HG02798 (cell line): ENCODE measurements around the gene INCENP.

ENCODE experiments used
- ATAC-seq: cut with Tn5 transposase; IDR thresholded peaks from one replicate; pipeline ENCODE4 v1.9.1; 2021; ENCODE audit warnings: mild to moderate bottlenecking; ENCODE audit not compliant: unreplicated experiment, poor library complexity

INCENP gene

DNA sequence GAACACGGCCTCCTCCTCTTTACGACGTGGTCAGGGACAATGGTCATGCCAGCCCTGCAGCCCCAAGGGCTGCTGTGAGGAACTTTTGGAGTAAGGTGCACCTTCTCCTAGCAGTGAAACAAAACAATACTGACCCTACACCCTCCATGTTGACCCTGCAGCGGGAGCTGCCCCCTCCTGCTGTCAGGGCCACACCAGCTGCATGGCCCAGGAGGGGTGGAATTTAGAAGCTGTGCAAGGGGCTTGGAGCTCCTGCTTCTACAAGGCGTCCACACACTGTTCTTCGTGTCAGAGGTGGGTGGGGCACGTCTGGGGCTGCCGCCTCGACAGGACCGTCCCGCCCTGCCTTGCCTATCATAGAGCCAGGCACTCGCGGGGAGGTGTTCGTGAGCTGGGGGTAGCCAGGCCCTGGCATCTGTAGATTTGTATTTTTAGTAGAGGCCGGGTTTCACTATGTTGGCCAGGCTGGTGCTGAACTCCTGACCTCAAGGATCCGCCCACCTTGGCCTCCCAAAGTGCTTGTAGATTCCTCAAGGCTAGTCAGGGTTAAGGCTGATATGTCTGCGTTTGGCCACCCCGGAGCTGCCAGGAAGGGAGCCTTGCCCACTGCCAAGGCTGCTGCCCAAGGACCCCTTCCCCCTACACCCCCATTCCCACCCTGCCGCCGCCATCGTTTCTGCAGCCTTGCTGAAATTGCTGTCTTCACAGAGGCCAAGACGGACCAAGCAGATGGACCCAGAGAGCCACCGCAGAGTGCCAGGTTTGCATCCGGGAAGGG is 15.9 kb downstream of the INCENP start:
- ATAC-seq = no peak

DNA sequence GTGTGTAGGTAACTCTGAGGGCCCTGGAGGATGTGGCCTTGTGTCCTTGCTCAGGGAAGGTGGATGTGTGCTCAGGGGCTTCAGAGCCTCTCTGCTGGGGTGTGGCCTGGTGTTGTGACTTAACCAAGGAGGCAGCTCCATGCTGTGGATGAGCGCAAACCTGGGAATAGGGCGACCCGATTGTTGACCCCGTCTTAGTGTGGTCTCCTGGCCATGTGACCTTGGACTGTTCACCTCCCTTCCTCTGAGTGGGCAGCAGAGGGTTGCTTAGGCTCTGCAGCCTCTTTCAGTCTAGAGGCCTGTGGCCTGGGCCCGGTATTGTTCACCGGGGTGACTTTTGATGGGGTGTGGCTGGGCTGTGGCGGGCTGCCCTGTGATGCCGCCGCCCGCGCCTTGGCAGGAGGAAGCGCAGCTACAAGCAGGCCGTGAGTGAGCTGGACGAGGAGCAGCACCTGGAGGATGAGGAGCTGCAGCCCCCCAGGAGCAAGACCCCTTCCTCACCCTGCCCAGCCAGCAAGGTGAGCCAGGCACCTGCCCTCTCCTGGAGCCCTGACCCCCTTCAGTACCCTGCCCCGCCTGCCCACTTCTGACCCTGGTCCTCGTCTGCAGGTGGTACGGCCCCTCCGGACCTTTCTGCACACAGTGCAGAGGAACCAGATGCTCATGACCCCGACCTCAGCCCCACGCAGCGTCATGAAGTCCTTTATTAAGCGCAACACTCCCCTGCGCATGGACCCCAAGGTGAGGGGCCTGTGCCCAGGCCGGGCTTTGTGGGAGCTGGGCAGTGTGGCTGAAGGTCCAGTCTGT is 16.7 kb downstream of the INCENP start:
- no peak for ATAC-seq

DNA sequence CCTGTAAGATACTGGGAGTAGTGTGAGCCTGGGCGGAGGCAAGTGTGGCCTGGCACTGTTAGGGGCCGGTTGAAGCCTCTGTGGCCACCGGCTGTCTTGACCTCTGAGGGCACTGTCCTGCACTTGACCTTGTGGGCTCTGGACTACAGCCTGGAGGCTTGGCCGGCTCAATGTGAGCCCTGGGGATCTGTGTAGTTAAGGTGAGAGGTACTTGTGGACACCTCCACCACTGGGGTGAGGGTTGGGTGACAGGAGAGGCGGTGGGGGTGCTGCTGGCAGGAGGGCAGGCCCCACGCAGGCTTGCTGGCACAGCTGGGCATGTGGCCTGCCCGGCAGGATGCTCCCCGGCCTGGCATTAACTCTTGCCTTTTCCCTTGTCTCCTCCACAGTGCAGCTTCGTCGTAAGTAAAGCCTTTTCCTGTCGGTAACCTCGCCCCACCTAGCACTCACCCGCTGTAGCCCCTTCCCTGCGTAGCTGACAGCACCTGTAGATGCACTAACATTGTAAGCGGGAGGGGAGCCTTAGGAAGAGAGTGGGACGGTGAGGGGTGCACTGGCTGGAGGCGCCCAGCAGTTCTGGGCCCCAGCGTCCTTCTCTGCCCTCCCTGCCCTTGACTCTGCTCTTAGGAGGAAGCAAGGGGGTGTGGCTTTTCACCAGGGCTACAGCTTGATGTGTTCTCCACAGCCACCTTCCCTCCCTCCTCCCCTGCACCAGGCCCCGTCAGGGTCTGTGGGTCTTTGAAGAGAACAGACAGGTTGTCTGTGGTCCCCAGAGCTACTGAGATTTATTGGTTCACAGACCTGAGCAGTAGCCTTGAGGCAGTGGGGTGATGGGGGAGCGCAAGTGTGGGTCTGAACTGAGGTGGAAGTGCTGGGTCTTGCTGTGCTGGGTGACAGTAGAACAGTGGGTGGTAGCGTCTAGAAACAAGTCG is 17.6 kb downstream of the INCENP start:
- ATAC-seq = no peak

DNA sequence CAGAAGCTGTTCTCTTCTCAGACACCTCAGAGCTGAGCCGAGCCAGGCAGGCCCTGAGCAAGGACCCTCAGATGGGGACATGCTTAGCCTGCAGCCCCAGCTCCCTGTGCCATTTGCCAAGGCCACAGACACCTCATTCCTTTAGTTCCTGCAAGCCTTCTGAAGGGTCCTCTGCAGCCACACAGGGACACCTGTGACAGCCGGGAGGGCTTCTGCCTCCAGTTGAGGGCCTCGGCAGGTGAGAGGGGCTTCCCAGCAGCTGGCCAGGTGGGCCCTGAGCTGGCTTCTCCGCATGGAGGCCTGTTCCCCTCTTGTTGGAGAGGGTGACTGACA is 18.2 kb downstream of the INCENP start:
- ATAC-seq = no peak

DNA sequence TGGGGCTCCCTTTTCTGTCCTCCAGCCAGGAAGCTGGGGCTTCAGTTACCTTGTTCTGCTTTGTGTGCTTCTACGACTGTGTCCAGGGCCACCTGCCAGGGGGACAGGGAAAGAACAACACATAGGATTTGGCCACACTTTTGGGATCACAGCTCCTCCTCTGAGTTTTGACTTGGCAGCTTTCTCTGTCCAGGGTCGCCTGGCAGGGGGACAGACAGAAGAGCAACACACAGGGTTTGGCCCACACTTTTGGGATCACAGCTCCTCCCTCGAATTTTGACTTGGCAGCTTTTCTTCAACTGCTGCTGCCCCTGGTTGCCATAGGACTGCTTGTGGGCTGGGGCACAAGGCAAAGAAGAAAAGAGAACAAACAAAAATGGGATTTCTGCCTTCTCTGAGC is 19.1 kb downstream of the INCENP start:
- no peak for ATAC-seq

DNA sequence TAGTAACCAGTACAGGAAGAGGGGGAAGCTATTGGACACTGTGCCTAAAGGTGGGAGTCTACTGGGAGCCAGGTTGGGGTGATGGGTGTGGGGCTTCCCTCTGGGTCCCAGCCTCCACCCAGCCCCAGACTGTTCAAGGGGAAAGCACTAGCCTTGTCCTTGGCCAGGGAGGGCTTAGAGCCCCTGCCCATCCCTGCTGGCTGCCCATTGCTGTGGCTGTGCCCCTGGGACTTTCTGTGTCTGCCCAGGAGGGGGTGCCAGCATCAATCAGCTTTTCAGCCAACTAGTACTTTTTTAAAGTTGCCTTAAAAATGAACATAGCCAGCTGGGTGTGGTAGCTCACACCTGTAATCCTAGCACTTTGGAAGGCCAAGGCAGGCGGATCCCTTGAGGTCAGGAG is 19.9 kb downstream of the INCENP start:
- no peak for ATAC-seq

DNA sequence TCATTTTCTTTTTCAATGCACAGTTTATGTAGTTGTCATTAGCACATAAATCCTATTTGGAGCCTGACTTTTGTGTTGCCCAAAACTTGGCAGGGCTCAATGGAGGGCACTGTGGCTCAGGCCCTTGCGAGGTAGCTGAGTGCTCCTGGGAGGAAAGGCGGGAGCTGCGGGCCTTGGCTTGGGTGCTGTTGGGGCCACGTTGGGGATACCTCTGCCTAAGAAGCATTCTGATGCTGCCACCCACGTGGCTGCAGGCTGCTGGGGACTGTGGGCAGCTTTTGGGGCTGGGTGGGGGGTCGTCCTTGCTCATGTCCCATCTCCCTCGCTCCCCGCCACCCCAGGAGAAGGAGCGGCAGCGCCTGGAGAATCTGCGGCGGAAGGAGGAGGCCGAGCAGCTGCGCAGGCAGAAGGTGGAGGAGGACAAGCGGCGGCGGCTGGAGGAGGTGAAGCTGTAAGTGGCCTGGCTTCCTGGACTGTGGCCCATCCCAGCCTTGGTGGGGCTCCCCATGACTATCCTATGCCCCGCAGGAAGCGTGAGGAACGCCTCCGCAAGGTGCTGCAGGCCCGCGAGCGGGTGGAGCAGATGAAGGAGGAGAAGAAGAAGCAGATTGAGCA is 20.9 kb downstream of the INCENP start:
- no peak for ATAC-seq

DNA sequence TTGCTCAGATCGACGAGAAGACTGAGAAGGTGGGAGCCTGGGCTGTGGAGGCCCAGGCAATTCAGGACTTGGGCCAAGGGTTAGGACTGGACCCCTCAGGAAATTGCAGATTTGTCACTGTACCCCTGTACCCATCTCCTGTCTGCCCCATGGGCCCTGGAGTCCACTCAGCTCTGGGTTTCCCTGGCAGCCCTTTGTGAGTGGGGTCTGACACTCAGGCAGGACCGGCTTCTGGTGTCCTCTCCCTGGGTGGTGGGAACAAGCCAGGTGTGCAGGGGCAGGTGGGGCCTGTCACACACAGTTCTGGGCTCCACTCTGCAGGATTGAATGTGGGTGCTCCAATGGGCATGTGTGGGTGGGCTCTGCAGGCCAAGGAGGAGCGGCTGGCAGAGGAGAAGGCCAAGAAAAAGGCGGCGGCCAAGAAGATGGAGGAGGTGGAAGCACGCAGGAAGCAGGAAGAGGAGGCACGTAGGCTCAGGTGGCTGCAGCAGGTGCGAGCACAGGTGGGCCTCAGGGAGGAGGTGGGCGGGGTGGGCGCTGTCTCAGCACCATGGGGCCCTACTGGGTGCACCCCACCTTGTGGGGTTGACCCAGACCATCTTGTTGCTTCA is 21.6 kb downstream of the INCENP start:
- ATAC-seq = no peak

DNA sequence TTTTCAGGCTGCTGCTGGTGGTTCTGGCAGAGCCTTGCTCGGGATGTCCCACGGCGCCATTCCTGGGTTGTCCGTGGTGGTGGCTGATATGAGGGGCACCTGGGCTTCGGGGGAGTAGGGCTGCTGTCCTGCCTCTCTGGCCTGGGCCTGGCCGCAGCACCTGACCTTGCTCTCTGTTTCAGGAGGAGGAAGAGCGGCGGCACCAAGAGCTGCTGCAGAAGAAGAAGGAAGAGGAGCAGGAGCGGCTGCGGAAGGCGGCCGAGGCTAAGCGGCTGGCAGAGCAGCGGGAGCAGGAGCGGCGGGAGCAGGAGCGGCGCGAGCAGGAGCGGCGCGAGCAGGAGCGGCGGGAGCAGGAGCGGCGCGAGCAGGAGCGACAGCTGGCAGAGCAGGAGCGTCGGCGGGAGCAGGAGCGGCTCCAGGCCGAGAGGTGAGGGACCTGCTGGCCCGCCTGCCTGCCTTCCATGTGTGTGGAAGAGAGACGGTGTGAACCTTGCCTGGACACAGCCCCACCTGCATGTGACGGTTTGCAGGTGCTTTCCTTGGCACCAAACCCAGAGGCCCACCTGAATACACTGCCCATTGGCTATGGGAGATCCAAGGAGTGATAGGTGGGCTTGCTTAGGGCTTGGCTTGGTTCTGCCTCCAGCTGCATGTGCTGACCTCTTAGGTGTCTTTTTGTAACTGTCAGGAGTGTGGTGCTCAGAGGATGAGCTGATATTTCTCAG is 22.8 kb downstream of the INCENP start:
- no peak for ATAC-seq

DNA sequence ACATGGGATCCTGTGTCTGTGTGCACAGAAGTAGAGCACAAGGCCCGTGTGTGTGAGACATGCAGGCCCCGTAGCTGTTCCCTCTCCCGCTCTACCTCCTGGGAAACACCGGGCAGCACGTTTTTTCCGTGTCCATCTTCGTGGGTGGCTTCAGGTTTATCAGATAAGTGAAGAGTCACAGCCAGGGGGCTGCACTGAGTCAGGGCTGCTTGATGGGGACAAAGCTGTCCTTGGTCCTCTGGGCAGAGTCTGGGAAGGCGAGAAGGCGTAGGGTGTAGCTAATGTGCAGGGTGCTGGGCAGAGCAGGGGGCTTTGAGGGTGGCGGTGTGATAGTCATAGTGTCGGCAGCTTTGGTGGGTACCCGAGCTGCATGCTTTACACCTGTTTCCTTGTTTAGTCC is 23.7 kb downstream of the INCENP start:
- ATAC-seq = no peak

DNA sequence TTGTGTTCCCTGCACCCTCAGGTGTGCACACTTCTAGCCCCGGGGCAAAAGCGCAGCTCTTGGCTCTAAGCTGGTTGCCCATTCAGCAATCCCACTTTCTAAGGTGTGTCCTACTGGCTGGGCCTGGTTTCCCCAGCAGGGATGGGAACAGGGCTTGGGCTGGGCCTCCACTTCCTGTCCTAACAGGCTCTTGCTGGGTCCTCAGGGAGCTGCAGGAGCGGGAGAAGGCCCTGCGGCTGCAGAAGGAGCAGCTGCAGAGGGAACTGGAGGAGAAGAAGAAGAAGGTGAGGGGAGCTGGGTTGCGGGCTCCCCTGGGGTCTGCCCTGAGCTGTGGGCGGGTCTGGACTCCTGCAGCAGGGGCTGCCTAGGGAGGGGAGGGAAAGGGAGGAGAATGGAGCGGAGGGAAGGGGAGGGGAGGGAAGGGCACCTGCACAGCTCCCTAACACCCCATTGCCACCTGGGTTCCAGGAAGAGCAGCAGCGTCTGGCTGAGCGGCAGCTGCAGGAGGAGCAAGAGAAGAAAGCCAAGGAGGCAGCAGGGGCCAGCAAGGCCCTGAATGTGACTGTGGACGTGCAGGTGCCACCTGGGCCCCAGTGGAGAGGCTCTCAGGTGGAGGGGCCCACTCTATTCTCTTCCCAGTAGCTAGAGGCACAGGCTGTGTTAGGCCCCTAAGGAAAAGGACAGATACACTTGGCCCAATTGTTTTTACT is 24.6 kb downstream of the INCENP start:
- ATAC-seq = no peak

DNA sequence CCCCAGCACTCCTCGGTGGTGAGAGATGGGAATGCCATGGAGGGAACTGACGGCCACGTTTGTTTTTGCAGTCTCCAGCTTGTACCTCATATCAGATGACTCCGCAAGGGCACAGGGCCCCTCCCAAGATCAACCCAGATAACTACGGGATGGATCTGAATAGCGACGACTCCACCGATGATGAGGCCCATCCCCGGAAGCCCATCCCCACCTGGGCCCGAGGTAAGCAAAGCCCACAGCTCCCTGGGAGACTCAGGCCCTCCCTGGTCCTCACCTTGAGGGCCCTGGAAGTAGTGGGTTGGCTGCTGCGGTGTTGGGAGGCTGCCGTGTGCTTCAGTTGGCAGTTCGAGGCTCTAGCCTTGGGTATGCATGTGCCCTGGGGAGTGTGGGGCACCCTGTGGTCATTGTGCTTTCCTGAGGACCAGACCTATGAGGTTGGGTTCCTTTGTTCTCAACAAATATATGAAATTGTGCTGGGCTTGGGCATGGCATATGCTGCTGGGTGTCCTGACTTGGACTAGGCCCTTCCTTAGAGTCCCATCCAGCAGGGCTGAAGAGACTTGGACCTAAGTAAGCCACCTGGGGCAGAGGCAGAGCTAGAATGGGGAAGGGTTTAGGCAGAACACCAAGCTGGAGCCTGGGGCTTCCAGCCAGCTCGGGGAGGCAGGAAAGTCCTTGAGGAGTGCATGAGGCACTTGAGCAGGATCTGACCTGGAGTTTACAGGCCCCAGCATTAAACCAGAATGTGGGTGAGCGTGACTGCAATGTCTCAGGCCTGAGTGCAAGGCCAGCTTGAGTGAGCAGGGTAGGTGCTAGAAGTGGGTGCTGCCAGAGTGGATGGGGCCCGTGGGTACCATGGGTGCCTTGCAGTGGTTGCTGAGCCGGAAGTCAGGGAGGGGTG is 26.4 kb downstream of the INCENP start:
- ATAC-seq = no peak

DNA sequence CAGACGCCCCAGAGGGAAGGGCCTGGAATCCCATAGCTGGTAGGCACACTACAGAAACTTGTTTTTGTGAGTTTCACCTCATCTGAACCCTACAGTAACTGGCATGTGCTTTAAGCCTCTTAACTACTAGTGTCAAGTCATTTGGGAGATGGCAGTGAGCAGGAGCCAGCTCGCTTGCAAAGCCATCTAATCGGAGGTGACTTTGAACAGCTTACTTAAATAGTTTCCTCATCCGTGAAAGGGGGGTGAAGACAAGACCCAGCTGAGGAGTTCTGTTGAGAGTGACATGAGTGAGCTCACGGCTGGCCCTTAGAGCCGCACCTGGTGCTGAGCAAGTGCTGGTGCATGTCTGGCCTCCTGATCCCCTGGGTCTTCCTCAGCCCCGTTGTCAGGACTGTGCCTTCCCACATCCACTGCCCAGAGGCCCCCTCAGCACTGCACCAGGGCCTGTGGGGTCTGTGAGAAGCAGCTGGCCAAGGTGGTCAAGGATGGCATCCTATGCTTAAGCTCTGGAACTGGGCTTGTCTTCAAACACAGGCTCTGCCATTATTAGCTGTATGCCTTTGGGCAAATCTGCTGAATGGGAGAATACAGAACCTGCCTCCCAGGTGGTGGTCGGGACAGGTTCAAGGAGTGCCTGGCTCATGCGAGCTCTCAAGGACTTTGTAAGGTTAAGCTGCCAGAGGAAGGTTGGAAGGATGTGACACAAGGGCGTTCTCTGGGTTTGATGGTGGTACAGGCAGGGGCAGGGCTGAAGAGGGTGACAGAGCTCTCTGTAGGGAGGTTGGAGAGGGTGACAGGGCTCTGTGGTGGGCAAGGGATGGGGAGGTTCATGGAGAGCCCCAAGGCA is 27.3 kb downstream of the INCENP start:
- no peak for ATAC-seq

DNA sequence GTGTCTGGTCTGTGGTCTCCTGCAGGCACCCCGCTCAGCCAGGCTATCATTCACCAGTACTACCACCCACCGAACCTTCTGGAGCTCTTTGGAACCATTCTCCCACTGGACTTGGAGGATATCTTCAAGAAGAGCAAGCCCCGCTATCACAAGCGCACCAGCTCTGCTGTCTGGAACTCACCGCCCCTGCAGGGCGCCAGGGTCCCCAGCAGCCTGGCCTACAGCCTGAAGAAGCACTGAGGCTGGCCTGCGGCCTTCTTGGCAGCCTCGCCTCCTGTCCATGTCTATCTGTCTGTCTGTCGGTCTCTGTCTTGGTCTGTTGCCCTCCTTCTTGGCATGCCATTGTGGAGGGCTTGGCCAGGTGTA is 27.9 kb downstream of the INCENP start:
- ATAC-seq = no peak

DNA sequence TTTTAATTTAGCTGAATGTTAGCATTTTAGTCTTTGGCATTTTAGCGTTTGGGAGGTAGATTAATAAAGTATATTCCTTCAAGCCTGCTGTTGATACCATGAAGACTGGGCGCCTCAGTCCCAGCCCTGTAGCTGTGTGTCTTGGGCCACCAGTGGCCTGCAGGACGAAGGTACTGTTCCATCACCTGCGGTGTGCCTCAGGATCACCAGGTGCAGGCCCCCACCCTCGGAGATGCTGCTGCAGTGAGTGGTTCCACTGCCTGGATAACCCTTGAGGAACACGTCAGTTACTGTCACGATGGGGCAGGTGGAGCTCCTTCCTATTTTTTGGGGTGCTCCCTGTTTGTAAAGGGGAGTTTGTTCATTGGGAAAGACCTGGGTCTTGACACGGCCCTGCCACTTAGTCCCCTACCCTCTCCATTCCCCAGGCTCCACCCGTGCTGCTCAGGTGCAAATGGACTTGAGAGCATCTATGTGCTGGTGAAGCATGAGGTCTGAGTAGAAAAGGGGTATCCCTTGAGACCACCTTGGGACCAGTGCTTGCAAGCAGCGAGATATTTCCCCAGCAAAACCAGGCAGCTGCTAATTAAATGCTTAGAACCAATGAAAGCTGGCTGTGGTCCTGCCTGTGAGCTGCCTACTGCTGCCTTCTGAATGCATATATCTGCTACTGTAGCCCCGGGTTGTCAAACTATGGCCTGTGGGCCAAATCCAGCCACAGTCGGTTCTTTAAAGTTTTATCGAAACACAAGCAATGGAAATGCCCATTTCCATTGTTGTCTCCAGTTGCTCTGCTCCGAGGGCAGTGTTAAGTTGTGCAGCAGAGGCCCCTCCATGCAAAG is 28.7 kb downstream of the INCENP start:
- no peak for ATAC-seq

DNA sequence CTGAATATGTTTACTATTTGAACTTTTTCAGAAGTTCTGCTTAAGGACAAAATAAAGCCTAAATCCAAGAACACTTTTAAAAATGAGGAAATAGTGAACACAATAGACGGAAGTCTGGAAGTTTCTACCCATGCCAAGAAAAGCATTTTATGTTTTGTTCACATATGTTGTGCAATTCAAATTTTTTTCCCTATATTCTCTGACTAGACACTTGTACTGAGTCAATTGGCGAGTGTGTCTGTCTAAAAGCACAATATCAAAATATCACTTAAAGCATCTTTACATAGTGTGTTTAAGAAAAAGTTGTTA is 29.2 kb downstream of the INCENP start:
- no peak for ATAC-seq
